ENCODE measurements around the gene EIPR1. TPM values are rescaled to one million over a fixed set of nuclear protein-coding genes. Genes with fewer than 3 reads are reported as not detected.

EIPR1 gene
- polyA plus RNA-seq, 1 donor (not counting 4 experiments of a cell fraction or from before 2014, with no cell fraction given) = 44.3 TPM

- Histone ChIP-seq H3K27ac (ENCODE audit: control insufficient read depth, insufficient read depth, low read length) (no peak overlapping the region), H4K20me1 (ENCODE audit: control insufficient read depth, extremely low read depth, insufficient read depth, low read length) (no peaks in the 10 kb centered on the region), H3K4me3 (ENCODE audit: control insufficient read depth in 2 of 3, extremely low read depth in 1 of 3, insufficient read depth in 2 of 3, low read depth in 1 of 3, low read length in 3 of 3) (no peak overlapping the region), H3K36me3 (ENCODE audit: control insufficient read depth in 2 of 2, extremely low read depth in 1 of 2, insufficient read depth in 2 of 2, low read length in 2 of 2) (peaks cover 0 to 1% of the 10 kb centered on the region in 2 experiments), H3K27me3 (ENCODE audit: control insufficient read depth, extremely low read depth, insufficient read depth, low read length) (no peaks in the 10 kb centered on the region), H3K4me2 (ENCODE audit: control insufficient read depth, extremely low read depth, insufficient read depth, low read depth, low read length) (no peak overlapping the region), H3K9me1 (ENCODE audit: control insufficient read depth, extremely low read depth, insufficient read depth, low read length) (no peaks in the 10 kb centered on the region), H3K9ac (ENCODE audit: control insufficient read depth, extremely low read depth, insufficient read depth, low read length) (no peak overlapping the region), H3K9me3 (ENCODE audit: control insufficient read depth, low read depth, low read length) (peaks cover 3% of the 10 kb centered on the region), H3K79me2 (ENCODE audit: control insufficient read depth, insufficient read depth, low read length) (no peaks in the 10 kb centered on the region), H3K4me1 (ENCODE audit: control insufficient read depth, extremely low read depth, insufficient read depth, low read length) (peaks cover 11% of the 10 kb centered on the region), H2AFZ (ENCODE audit: control insufficient read depth, low read length) (no peak overlapping the region)
- TF ChIP-seq EZH2 (IDR thresholded peaks at IDR 0.05; ENCODE audit: low read length) (no peak), CTCF (optimal IDR thresholded peaks at IDR 0.05 in 1 of 3, IDR thresholded peaks at IDR 0.05 in 1 of 3, conservative IDR thresholded peaks at IDR 0.05 in 1 of 3; ENCODE audit: extremely low read depth in 1 of 3, insufficient read depth in 2 of 3, low read length in 3 of 3) (no peak)
- FAIRE-seq (no peak), DNase-seq (ENCODE audit: low read depth, low spot score) (no peak)
- dilution Hi-C loops (cut with MboI; ENCODE audit: extremely low pct_ligation_motif_present, low sequenced_read_pairs) = no loop called here
Observed at GRCh38 chr2:3269425-3270094, 108.1 kb downstream of the EIPR1 start.

GRCh38 chr2:3268705-3269029, 109.0 kb downstream of the EIPR1 start:
- Histone ChIP-seq H3K9ac (ENCODE audit: control insufficient read depth, extremely low read depth, insufficient read depth, low read length) (no peak overlapping the region), H3K4me1 (ENCODE audit: control insufficient read depth, extremely low read depth, insufficient read depth, low read length) (peaks cover 11% of the 10 kb centered on the region), H3K9me3 (ENCODE audit: control insufficient read depth, low read depth, low read length) (peaks cover 3% of the 10 kb centered on the region), H2AFZ (ENCODE audit: control insufficient read depth, low read length) (no peak overlapping the region), H3K79me2 (ENCODE audit: control insufficient read depth, insufficient read depth, low read length) (no peaks in the 10 kb centered on the region), H3K4me3 (ENCODE audit: control insufficient read depth in 2 of 3, extremely low read depth in 1 of 3, insufficient read depth in 2 of 3, low read depth in 1 of 3, low read length in 3 of 3) (no peak overlapping the region), H3K27me3 (ENCODE audit: control insufficient read depth, extremely low read depth, insufficient read depth, low read length) (no peaks in the 10 kb centered on the region), H4K20me1 (ENCODE audit: control insufficient read depth, extremely low read depth, insufficient read depth, low read length) (no peaks in the 10 kb centered on the region), H3K9me1 (ENCODE audit: control insufficient read depth, extremely low read depth, insufficient read depth, low read length) (no peaks in the 10 kb centered on the region), H3K4me2 (ENCODE audit: control insufficient read depth, extremely low read depth, insufficient read depth, low read depth, low read length) (no peak overlapping the region), H3K27ac (ENCODE audit: control insufficient read depth, insufficient read depth, low read length) (no peak overlapping the region), H3K36me3 (ENCODE audit: control insufficient read depth in 2 of 2, extremely low read depth in 1 of 2, insufficient read depth in 2 of 2, low read length in 2 of 2) (peaks cover 0 to 1% of the 10 kb centered on the region in 2 experiments)
- TF ChIP-seq EZH2 (IDR thresholded peaks at IDR 0.05; ENCODE audit: low read length) (no peak), CTCF (optimal IDR thresholded peaks at IDR 0.05 in 1 of 3, IDR thresholded peaks at IDR 0.05 in 1 of 3, conservative IDR thresholded peaks at IDR 0.05 in 1 of 3; ENCODE audit: extremely low read depth in 1 of 3, insufficient read depth in 2 of 3, low read length in 3 of 3) (no peak)
- dilution Hi-C loops (cut with MboI; ENCODE audit: extremely low pct_ligation_motif_present, low sequenced_read_pairs) = no loop called here
- FAIRE-seq (no peak), DNase-seq (ENCODE audit: low read depth, low spot score) (no peak)
